ENCODE measurements around the gene RBCK1.

DNA sequence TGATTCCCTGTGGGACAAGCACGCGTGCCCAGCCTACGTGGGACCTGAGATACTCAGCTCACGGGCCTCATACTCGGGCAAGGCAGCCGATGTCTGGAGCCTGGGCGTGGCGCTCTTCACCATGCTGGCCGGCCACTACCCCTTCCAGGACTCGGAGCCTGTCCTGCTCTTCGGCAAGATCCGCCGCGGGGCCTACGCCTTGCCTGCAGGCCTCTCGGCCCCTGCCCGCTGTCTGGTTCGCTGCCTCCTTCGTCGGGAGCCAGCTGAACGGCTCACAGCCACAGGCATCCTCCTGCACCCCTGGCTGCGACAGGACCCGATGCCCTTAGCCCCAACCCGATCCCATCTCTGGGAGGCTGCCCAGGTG is 11.9 kb upstream of the RBCK1 start:
- no peak for TF ChIP-seq EZH2 (IDR thresholded peaks at IDR 0.05; ENCODE audit: low read length, unreplicated experiment)
- no peak for TF ChIP-seq CTCF (conservative IDR thresholded peaks at IDR 0.05; ENCODE audit: low read depth, low read length)
